H9 (cell line): Measurements from ENCODE around the gene ALKBH8. TPM values are rescaled to one million over a fixed set of nuclear protein-coding genes. Genes with fewer than 3 reads are reported as not detected.

ENCODE experiments used
- DNase-seq: peaks from one replicate; pipeline ENCODE4 v3.0.0-alpha.2; 2017
- H2AFZ ChIP-seq: one replicate; pipeline ENCODE4 v1.6.1; 2013; ENCODE audit warnings: mild to moderate bottlenecking, low read length, control low read depth, moderate library complexity
- H2AK5ac ChIP-seq: 2 replicates; pipeline ENCODE4 v1.6.1; 2013; ENCODE audit warnings: low read length, control low read depth, mixed read lengths; ENCODE audit not compliant: insufficient read length
- H2BK120ac ChIP-seq: one replicate; pipeline ENCODE4 v1.6.1; 2013; ENCODE audit warnings: low read depth, mild to moderate bottlenecking, low read length, control low read depth, inconsistent platforms; ENCODE audit not compliant: poor library complexity, severe bottlenecking
- H2BK12ac ChIP-seq: 2 replicates; pipeline ENCODE4 v1.6.1; 2013; ENCODE audit warnings: low read length, control low read depth, mixed read lengths, low read depth; ENCODE audit not compliant: insufficient read length
- H2BK15ac ChIP-seq: 2 replicates; pipeline ENCODE4 v1.6.1; 2013; ENCODE audit warnings: low read depth, low read length, control low read depth
- H2BK20ac ChIP-seq: one replicate; pipeline ENCODE4 v1.6.1; 2013; ENCODE audit warnings: low read depth, mild to moderate bottlenecking, low read length, control low read depth, inconsistent platforms; ENCODE audit not compliant: poor library complexity, severe bottlenecking
- H2BK5ac ChIP-seq: 2 replicates; pipeline ENCODE4 v1.6.1; 2013; ENCODE audit warnings: low read length, control low read depth, mixed read lengths; ENCODE audit not compliant: insufficient read length
- H3K14ac ChIP-seq: 2 replicates; pipeline ENCODE4 v1.6.1; 2013; ENCODE audit warnings: low read length, control low read depth; ENCODE audit not compliant: insufficient read depth
- H3K18ac ChIP-seq: 2 replicates; pipeline ENCODE4 v1.6.1; 2013; ENCODE audit warnings: low read depth, mild to moderate bottlenecking, mixed read lengths, low read length, control low read depth; ENCODE audit not compliant: insufficient read length
- H3K23ac ChIP-seq: 2 replicates; pipeline ENCODE4 v1.6.1; 2013; ENCODE audit warnings: low read length, control low read depth, mixed read lengths, low read depth; ENCODE audit not compliant: insufficient read length
- H3K23me2 ChIP-seq: 2 replicates; pipeline ENCODE4 v1.6.1; 2013; ENCODE audit warnings: low read depth, mild to moderate bottlenecking, mixed read lengths, low read length, control low read depth; ENCODE audit not compliant: insufficient read length, poor library complexity, severe bottlenecking
- H3K27ac ChIP-seq: 2 replicates; pipeline ENCODE4 v1.5.1; 2013; ENCODE audit warnings: low read length, control low read depth, mixed read lengths, low read depth; ENCODE audit not compliant: insufficient read length
- H3K27me3 ChIP-seq: 2 replicates; pipeline ENCODE4 v1.6.1; 2013; ENCODE audit warnings: low read length, control low read depth, inconsistent platforms; ENCODE audit not compliant: insufficient read depth
- H3K4ac ChIP-seq: 2 replicates; pipeline ENCODE4 v1.6.1; 2013; ENCODE audit warnings: low read depth, mild to moderate bottlenecking, control low read depth, inconsistent platforms, low read length, moderate library complexity
- H3K4me1 ChIP-seq: 2 replicates; pipeline ENCODE4 v1.6.1; 2013; ENCODE audit warnings: low read length, control low read depth, inconsistent platforms; ENCODE audit not compliant: insufficient read depth
- H3K4me2 ChIP-seq: 2 replicates; pipeline ENCODE4 v1.6.1; 2013; ENCODE audit warnings: low read length, control low read depth, mixed read lengths; ENCODE audit not compliant: insufficient read length, insufficient read depth
- H3K56ac ChIP-seq: 2 replicates; pipeline ENCODE4 v1.6.1; 2013; ENCODE audit warnings: low read depth, mild to moderate bottlenecking, mixed read lengths, low read length, control low read depth; ENCODE audit not compliant: insufficient read length
- H3K79me1 ChIP-seq: 2 replicates; pipeline ENCODE4 v1.6.1; 2013; ENCODE audit warnings: low read depth, mild to moderate bottlenecking, moderate library complexity, low read length, control low read depth, inconsistent platforms; ENCODE audit not compliant: insufficient read depth, poor library complexity, severe bottlenecking
- H3K79me2 ChIP-seq: 2 replicates; pipeline ENCODE4 v1.6.1; 2013; ENCODE audit warnings: low read length, control low read depth, inconsistent platforms; ENCODE audit not compliant: insufficient read depth
- H3K9ac ChIP-seq: 2 replicates; pipeline ENCODE4 v1.6.1; 2013; ENCODE audit warnings: low read length, control low read depth, mixed read lengths; ENCODE audit not compliant: insufficient read length; ENCODE audit errors: extremely low read depth
- H3K9me3 ChIP-seq: one replicate; pipeline ENCODE4 v1.6.1; 2013; ENCODE audit warnings: low read depth, low read length, inconsistent platforms; ENCODE audit not compliant: control insufficient read depth
- H3T11ph ChIP-seq: one replicate; pipeline ENCODE4 v1.6.1; 2013; ENCODE audit warnings: mild to moderate bottlenecking, low read length, control low read depth, inconsistent platforms
- H4K20me1 ChIP-seq: one replicate; pipeline ENCODE4 v1.6.1; 2013; ENCODE audit not compliant: control insufficient read depth, insufficient read length, insufficient read depth
- H4K5ac ChIP-seq: 2 replicates; pipeline ENCODE4 v1.6.1; 2013; ENCODE audit warnings: low read depth, mild to moderate bottlenecking, mixed read lengths, low read length, control low read depth; ENCODE audit not compliant: insufficient read length
- H4K8ac ChIP-seq: replicated peaks from 2 replicates; pipeline ENCODE4 v1.6.1; 2013; ENCODE audit warnings: low read length, control low read depth, mixed read lengths, low read depth; ENCODE audit not compliant: insufficient read length
- H4K91ac ChIP-seq: 2 replicates; pipeline ENCODE4 v1.6.1; 2013; ENCODE audit warnings: low read depth, mild to moderate bottlenecking, moderate library complexity, mixed read lengths, low read length, control low read depth; ENCODE audit not compliant: insufficient read length
- H3K27ac Mint-ChIP-seq, 3 experiments: 2 replicates in 2 of 3; 3 replicates in 1 of 3; pipeline ENCODE4 v1.8.0; 2020 to 2021; ENCODE audit warnings: mixed read lengths in 3 of 3, mild to moderate bottlenecking in 1 of 3, moderate library complexity in 1 of 3
- H3K27me3 Mint-ChIP-seq: 2 replicates; pipeline ENCODE4 v1.8.0; 2021; ENCODE audit warnings: low read depth, mild to moderate bottlenecking, moderate library complexity, mixed read lengths
- H3K36me3 Mint-ChIP-seq, 3 experiments: 2 replicates in 2 of 3; 3 replicates in 1 of 3; pipeline ENCODE4 v1.8.0; 2020 to 2021; ENCODE audit warnings: low read depth in 3 of 3, mixed read lengths in 3 of 3; ENCODE audit not compliant: insufficient read depth in 1 of 3
- H3K4me1 Mint-ChIP-seq, 2 experiments: 2 replicates each; pipeline ENCODE4 v1.8.0; 2020; ENCODE audit warnings: mixed read lengths in 2 of 2
- H3K4me3 Mint-ChIP-seq, 2 experiments: 2 replicates in 1 of 2; 3 replicates in 1 of 2; pipeline ENCODE4 v1.8.0; 2020 to 2021; ENCODE audit warnings: mild to moderate bottlenecking in 2 of 2, mixed read lengths in 2 of 2, moderate library complexity in 1 of 2
- H3K9me3 Mint-ChIP-seq, 2 experiments: 2 replicates in 1 of 2; 3 replicates in 1 of 2; pipeline ENCODE4 v1.8.0; 2020; ENCODE audit warnings: mild to moderate bottlenecking in 2 of 2, mixed read lengths in 2 of 2, moderate library complexity in 1 of 2
- WGBS: extraction: QIAGEN DNeasy Blood & Tissue Kit; methylation state at CpG from one replicate; pipeline ENCODE4 v1.1.7; 2013; ENCODE audit warnings: missing lambda C conversion rate, low lambda C conversion rate, mixed read lengths; ENCODE audit not compliant: insufficient read length; ENCODE audit errors: extremely low coverage; 5-methylcytosine and 5-hydroxymethylcytosine counted together
- total RNA-seq: library from RNA; stranded (reverse); gene quantifications from 2 replicates; pipeline ENCODE4 v1.2.1, GENCODE V29; 2021
- TF ChIP-seq, protein P1 (sequence below): fragments of 200-600 bp; sonication (generic); conservative IDR thresholded peaks from 3 replicates; pipeline ENCODE4 v1.8.0; 2021; ENCODE audit warnings: antibody characterized with exemption, mild to moderate bottlenecking

The ALKBH8 gene
- total RNA-seq, 1 experiment from 2014 or later, result 12.7 TPM

DNA sequence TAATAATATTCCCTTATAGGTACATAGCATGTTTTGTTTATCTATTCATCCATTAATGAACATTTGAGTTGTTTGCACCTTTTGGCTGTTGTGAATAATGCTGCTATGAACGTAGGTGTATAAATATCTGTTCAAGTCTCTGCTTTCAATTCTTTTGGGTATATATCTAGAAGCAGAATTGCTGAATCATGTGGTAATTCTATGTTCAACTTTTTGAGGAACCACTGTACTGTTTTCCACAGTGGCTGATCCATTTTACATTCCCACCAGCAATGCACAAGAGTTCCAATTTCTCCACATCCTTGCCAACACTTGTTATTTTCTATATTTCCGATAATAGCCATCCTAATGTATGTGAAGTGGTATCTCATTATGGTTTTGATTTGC lies 56.7 kb downstream of the ALKBH8 start:
- Histone ChIP-seq H2BK20ac (no peak overlapping the region), H3K4ac (no peak overlapping the region), H2BK5ac (no peak overlapping the region), H3K79me1 (peaks cover 2% of the 10 kb centered on the region), H3K23ac (no peak overlapping the region), H3K23me2 (no peaks in the 10 kb centered on the region), H3K14ac (no peak overlapping the region), H2BK12ac (no peak overlapping the region), H4K20me1 (no peaks in the 10 kb centered on the region), H3K27ac (no peak overlapping the region), H2BK120ac (no peak overlapping the region), H3K4me1 (no peaks in the 10 kb centered on the region), H3K9me3 (no peaks in the 10 kb centered on the region), H3K9ac (no peak overlapping the region), H2AFZ (no peak overlapping the region), H4K91ac (no peak overlapping the region), H3K4me2 (no peak overlapping the region), H4K8ac (no peak overlapping the region), H3K18ac (no peak overlapping the region), H3K79me2 (no peaks in the 10 kb centered on the region), H2AK5ac (no peak overlapping the region), H2BK15ac (no peak overlapping the region), H3T11ph (no peak overlapping the region), H4K5ac (no peak overlapping the region), H3K27me3 (no peaks in the 10 kb centered on the region), H3K56ac (no peak overlapping the region)
- H3K27me3 Mint-ChIP-seq, result no peaks in the 10 kb centered on the region
- no peak for DNase-seq
- H3K9me3 Mint-ChIP-seq, result no peaks in the 10 kb centered on the region; a peak in 1 of 5 replicates
- H3K27ac Mint-ChIP-seq, result no peak overlapping the region
- H3K36me3 Mint-ChIP-seq, result peaks cover 13 to 15% (median 14%) of the 10 kb centered on the region in 3 experiments; a peak in 6 of 7 replicates
- WGBS, result no CpG with 5 or more reads among the region's 2 CpGs
- TF ChIP-seq, protein P1, sequence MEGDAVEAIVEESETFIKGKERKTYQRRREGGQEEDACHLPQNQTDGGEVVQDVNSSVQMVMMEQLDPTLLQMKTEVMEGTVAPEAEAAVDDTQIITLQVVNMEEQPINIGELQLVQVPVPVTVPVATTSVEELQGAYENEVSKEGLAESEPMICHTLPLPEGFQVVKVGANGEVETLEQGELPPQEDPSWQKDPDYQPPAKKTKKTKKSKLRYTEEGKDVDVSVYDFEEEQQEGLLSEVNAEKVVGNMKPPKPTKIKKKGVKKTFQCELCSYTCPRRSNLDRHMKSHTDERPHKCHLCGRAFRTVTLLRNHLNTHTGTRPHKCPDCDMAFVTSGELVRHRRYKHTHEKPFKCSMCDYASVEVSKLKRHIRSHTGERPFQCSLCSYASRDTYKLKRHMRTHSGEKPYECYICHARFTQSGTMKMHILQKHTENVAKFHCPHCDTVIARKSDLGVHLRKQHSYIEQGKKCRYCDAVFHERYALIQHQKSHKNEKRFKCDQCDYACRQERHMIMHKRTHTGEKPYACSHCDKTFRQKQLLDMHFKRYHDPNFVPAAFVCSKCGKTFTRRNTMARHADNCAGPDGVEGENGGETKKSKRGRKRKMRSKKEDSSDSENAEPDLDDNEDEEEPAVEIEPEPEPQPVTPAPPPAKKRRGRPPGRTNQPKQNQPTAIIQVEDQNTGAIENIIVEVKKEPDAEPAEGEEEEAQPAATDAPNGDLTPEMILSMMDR, result no peak
- H3K4me3 Mint-ChIP-seq, result no peak overlapping the region
- no peaks in the 10 kb centered on the region for H3K4me1 Mint-ChIP-seq
